CMK (cell line): ENCODE results near the gene USP28.
"Not testable (repeated sequence)": the region's sequence is repeated elsewhere in the genome, so short reads cannot be mapped to it uniquely, and the experiment has no call there.

Experiments
- DNase-seq: peaks from one replicate; pipeline ENCODE4 v3.0.0-alpha.2; 2010; ENCODE audit warnings: low read depth

The USP28 gene

GRCh38 chr11:113835306-113835705, 40.1 kb downstream of the USP28 start:
- no peak for DNase-seq

GRCh38 chr11:113833151-113833550, 42.2 kb downstream of the USP28 start:
- no peak for DNase-seq

DNA sequence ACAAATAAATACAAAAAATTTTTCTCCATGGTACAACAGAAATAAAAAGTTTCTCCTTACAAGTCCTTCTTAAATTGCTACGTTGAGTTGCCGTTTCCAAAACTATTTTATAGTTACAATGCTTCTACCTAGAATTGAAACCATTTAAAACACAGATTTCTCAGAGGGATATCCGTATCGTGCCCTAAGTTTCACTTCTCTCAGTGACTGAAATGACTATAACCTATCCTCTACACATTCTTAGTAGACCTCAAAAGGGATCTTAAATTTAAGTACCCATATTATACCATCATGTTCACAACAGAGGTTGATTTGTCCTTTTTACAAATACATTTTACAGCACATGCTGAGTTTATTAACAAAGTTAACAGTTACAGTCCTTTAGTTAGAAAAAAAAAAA, 44.1 kb downstream of the USP28 start:
- no peak for DNase-seq

DNA sequence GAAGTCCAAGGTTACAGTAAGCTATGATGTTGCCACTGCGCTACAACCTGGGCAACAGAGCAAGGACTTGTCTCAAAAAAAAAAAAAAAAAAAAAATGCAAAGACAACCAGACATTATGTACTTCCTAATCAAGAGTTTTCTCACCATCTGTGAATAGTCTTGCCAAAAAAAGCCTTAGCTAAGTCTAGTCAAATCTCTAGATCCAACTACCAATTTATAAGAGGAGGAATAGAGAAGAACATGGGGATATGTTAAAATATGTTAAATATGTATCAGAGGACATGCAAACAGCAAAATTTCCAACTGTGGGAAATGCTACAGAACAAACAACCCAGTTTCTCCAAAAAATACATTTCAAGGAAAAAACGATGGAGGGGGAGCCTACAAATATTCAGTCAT, 45.6 kb downstream of the USP28 start:
- no peak for DNase-seq

DNA sequence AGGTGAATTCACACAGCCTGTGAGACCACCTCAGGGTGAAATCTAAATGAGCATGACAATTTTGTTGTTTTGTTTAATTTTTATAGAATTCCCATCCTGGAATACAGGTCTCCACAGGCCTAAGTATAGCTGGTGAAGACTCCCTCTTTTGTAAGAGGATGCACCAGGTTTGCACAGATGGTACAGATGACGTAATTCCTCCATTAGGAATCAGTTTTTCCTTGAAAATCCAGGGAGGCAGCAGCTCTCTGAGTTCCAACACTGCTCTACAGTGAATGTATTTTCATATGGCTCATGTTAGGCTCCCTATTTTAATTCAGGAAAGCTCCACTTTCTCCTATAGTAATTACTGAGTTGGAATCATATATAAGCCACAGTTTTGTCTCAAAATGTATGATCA, 47.2 kb downstream of the USP28 start:
- no peak for DNase-seq

GRCh38 chr11:113827477-113827876, 47.9 kb downstream of the USP28 start:
- DNase-seq, result no peak

DNA sequence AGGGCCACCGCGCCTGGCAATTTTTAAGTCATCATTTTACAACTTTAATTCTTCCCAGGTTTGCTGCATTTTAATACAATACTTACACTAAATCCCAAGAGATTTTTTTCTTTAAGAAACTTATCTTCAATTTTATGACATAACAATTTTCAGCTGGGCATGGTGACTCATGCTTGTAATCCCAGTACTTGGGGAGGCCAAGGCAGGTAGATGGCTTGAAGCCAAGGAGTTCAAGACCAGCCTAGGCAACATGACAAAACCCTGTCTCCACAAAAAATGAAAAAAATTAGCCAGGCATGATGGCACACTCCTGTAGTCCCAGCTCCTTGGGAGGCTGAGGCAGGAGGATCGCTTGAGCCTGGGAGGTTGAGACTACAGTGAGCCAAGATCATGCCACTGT, 56.9 kb downstream of the USP28 start:
- DNase-seq, result no peak

- no peak for DNase-seq
Measured at GRCh38 chr11:113817626-113818025, 57.7 kb downstream of the USP28 start.

- DNase-seq, result no peak
Measured at GRCh38 chr11:113817162-113817561, 58.2 kb downstream of the USP28 start.

GRCh38 chr11:113814181-113814580, 61.2 kb downstream of the USP28 start:
- no peak for DNase-seq

DNA sequence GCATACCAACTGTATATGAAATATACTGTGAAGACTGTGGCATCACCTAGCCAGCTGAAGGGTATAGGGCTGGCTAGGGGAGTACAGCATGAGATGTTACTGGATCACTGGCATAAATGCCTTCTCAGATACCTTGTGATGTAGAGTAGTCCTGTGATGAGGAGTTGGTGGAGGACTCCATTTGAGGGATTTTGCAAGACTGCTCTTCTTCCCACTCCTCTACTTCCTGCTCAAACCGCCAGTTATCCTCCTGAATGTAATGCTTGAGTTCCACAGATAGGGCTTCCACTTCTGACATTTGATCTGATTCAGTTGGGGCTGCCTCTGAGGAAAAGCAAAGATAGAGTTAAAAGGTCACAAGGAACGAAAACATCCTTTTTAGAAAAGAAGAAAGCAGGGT, 66.4 kb downstream of the USP28 start:
- no peak for DNase-seq

- peak; percentile 8 for DNase-seq
Measured at GRCh38 chr11:113806406-113806805, 69.0 kb downstream of the USP28 start.

- no peak for DNase-seq
Measured at GRCh38 chr11:113805640-113806039, 69.7 kb downstream of the USP28 start.

GRCh38 chr11:113802621-113803020, 72.8 kb downstream of the USP28 start:
- DNase-seq, result no peak

DNA sequence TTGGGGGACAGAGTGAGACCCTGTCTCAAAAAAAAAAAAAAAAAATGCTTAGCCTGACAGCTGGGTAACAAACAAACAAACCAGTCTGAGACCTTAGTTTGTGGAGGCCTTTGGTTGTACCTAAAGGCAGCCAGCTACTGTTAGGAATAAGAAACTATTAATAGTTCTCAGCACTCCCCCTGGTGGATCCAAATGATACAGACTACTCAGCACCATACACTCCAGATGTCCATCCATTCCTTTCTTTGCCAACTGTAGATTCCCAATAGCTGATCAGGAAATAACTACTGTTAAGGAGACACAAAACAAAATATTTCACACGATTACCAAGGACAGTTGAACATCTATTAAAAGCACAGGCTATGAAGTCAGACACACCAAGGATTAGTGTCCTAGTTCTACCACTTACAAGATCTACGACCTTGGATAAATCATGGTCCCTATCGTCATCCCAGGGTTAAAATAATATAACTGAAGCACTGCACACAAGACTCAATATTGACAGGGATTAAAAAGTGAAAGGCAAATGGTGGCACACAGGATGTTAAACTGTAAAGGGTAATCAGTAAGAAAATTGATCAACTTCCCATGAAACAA, 78.6 kb downstream of the USP28 start:
- DNase-seq, result peak; percentile 17

- no peak for DNase-seq
Measured at GRCh38 chr11:113789675-113790320, 85.6 kb downstream of the USP28 start.

DNA sequence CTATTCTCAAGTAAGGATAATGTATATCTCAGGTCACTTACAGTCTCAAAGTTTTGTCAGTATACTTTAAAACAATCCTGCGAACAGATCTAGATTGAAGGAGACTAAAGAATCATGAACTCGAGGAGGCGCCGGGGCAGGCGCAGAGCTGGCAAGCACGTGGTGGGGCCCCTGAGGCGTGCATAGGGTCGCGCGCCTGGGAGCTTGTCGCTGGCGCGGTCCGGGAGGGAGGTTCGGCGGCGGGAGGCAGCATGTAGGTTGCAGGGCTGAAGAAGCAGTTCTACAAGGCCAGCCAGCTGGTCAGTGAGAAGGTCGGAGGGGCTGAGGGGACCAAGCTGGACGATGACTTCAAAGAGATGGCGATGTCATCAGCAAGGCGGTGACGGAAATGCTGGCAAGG, 86.4 kb downstream of the USP28 start:
- DNase-seq, result not testable (repeated sequence)

- DNase-seq, result no peak
Measured at GRCh38 chr11:113782134-113782533, 93.2 kb downstream of the USP28 start.

- no peak for DNase-seq
Measured at GRCh38 chr11:113781682-113782081, 93.7 kb downstream of the USP28 start.

GRCh38 chr11:113779496-113779895, 95.9 kb downstream of the USP28 start, which contains the start of gene CLDN25:
Gene CLDN25 (plus strand): TSS chr11:113779796. CDS start chr11:113779796, 0 bp downstream.
- no peak for DNase-seq

DNA sequence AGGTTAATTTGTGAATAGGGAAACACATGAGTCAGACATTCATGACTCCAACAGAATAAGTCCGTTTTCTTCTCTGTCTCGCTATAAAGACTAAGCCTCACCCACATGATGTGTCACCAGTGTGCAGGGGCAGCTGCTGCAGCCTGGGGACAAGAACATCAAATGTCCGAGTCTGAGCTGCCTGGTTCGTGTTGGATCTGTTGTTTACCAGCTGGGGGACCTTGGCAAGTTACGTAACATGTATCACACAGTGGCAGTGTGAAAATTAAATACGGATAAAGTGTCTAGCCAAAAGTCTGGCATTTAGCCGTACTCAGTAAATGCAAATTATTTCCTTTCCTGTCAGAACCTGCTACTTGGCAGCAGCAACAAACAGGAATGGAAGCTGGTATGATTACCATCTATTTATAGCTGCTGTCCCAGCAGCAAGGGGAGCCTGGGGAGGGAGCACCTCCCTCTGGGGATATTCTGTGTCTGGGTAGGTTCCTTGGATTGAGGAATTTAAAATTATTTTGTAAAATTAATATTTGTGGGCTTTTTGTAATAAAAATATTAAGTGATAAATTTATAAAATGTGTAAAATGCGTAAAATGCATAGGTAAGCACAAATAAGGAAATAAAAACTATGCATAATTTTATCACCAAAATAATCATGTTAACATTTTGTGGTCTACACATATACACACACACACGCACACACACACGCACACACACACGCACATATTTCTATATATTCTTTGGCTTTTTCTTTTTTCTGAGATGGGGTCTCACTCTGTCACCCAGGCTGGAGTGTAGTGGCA, 97.1 kb downstream of the USP28 start:
- DNase-seq, result no peak

- no peak for DNase-seq
Measured at GRCh38 chr11:113774174-113774503, 101.2 kb downstream of the USP28 start.

GRCh38 chr11:113773416-113774173, 101.8 kb downstream of the USP28 start, which contains the start of gene ZW10:
Gene ZW10 (minus strand): TSS chr11:113773692. CDS start chr11:113773666, 26 bp downstream.
- peak; percentile 92 for DNase-seq
